NB4 (cell line): ENCODE measurements around the gene RFPL1.
A peak's percentile ranks its signal among the peaks of the same experiment; 100 is the strongest.

Source experiments
- DNase-seq: peaks from one replicate; pipeline ENCODE4 v3.0.0; 2010; ENCODE audit warnings: low read depth
- H3K4me3 ChIP-seq: one replicate; pipeline ENCODE4 v1.5.1; 2011; ENCODE audit warnings: mild to moderate bottlenecking, low read depth, low read length, moderate library complexity
- CTCF ChIP-seq: IDR thresholded peaks from one replicate; pipeline ENCODE4 v1.5.1; 2012; ENCODE audit warnings: low read depth, low read length
- MYC ChIP-seq: IDR thresholded peaks from 2 replicates; pipeline ENCODE4 v1.6.1; 2011; ENCODE audit warnings: low read depth, low read length
- POLR2A ChIP-seq: IDR thresholded peaks from 2 replicates; pipeline ENCODE4 v1.6.1; 2011; ENCODE audit warnings: mild to moderate bottlenecking; ENCODE audit not compliant: insufficient read length; ENCODE audit errors: extremely low read depth
- TF ChIP-seq, protein P1 (sequence below): IDR thresholded peaks from 2 replicates; pipeline ENCODE4 v1.6.1; 2011; ENCODE audit warnings: low read depth, low read length

Gene RFPL1

DNA sequence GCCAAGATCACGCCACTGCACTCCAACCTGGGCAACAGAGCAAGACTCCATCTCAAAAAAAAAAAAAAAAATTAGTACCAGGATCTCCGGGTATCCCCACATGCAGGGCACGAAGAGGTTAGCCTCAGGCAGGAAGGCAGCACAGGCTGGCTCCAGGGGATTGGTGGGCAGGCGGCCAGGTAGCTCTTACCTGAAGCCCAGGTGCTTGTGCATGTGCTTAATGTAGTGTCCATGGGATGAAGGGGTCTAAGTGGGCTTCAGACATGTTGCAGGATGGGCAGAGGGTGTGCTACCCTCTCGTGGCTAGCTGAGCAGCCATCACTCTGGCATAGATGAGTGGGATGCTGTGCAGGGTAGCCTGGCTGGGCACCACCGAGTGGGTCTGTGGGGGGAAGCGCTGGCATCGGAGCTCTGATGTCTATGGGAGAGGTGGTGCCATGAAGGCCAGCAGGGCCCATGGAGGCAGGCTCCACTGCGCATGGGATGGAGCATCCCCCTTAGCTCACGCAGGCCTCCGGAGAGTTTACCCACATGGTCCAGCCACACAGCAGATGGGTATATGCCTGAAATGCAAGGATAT lies 11.0 kb downstream of the RFPL1 start:
- no peak overlapping the region for H3K4me3 ChIP-seq
- TF ChIP-seq, protein P1, sequence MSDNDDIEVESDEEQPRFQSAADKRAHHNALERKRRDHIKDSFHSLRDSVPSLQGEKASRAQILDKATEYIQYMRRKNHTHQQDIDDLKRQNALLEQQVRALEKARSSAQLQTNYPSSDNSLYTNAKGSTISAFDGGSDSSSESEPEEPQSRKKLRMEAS, result no peak
- TF ChIP-seq CTCF, result no peak
- no peak for TF ChIP-seq POLR2A
- no peak for TF ChIP-seq MYC
- no peak for DNase-seq

GRCh38 chr22:29450222-29450621 lies 11.8 kb downstream of the RFPL1 start:
- DNase-seq, result no peak
- TF ChIP-seq POLR2A, result no peak
- TF ChIP-seq, protein P1, result no peak
- no peak for TF ChIP-seq MYC
- TF ChIP-seq CTCF, result no peak
- H3K4me3 ChIP-seq, result no peak overlapping the region

GRCh38 chr22:29451863-29452262 lies 13.5 kb downstream of the RFPL1 start:
- TF ChIP-seq MYC (no peak), CTCF (no peak), POLR2A (no peak)
- TF ChIP-seq, protein P1, result no peak

GRCh38 chr22:29454276-29454675 lies 15.9 kb downstream of the RFPL1 start:
- TF ChIP-seq, protein P1, result no peak
- TF ChIP-seq CTCF (no peak), POLR2A (no peak), MYC (no peak)
- DNase-seq, result no peak
- no peak overlapping the region for H3K4me3 ChIP-seq

More at GRCh38 chr22:29451863-29452262, 13.5 kb downstream of the RFPL1 start:
- H3K4me3 ChIP-seq, result no peak overlapping the region
- DNase-seq, result no peak

DNA sequence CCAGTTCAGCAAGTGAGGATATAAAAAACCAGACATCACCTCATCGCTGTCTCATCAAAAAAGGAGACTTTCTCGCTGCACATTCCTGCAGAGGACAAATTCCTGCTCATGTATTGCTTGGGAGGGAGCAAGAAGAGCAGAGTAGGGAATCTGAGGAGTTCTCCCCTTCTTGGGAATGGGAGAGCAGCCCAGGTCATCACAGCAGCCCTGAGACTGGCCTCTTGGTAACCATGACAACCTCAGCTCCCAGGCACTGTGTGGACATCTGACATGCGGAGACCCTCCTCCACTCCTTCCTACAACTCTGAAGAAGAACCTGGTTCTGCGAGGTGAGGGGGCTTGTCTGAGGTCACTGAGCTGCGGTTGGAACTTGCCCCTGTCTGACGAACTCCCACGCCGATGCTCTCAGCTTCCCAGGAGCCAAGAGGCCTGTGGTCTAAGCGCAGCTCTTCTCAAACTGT lies 17.9 kb downstream of the RFPL1 start:
- H3K4me3 ChIP-seq, result no peak overlapping the region
- TF ChIP-seq, protein P1, result no peak
- TF ChIP-seq POLR2A (no peak), CTCF (no peak), MYC (no peak)
- DNase-seq, result no peak

GRCh38 chr22:29457730-29458129 lies 19.3 kb downstream of the RFPL1 start:
- TF ChIP-seq MYC, result no peak
- TF ChIP-seq CTCF, result no peak
- TF ChIP-seq, protein P1, result no peak
- TF ChIP-seq POLR2A, result no peak
- no peak overlapping the region for H3K4me3 ChIP-seq
- peak; percentile 54 for DNase-seq
